SIG-M5 treated with dmso at 0.1 percent for 504 hours (cell line): ENCODE data around the gene CCSAP.
A peak's percentile ranks its signal among the peaks of the same experiment; 100 is the strongest.
"Not testable (repeated sequence)": the region's sequence is repeated elsewhere in the genome, so short reads cannot be mapped to it uniquely, and the experiment has no call there.

Experiments used
- DNase-seq: peaks from one replicate; lab custom pipeline; 2025; ENCODE audit not compliant: unreplicated experiment; lab: John Stamatoyannopoulos, UW

The CCSAP gene, protein sequence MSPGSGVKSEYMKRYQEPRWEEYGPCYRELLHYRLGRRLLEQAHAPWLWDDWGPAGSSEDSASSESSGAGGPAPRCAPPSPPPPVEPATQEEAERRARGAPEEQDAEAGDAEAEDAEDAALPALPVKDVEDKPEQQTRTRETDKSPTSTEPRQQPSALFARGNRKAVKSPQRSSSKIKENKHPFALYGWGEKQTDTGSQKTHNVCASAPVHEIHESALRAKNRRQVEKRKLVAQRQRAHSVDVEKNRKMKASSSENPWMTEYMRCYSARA

DNA sequence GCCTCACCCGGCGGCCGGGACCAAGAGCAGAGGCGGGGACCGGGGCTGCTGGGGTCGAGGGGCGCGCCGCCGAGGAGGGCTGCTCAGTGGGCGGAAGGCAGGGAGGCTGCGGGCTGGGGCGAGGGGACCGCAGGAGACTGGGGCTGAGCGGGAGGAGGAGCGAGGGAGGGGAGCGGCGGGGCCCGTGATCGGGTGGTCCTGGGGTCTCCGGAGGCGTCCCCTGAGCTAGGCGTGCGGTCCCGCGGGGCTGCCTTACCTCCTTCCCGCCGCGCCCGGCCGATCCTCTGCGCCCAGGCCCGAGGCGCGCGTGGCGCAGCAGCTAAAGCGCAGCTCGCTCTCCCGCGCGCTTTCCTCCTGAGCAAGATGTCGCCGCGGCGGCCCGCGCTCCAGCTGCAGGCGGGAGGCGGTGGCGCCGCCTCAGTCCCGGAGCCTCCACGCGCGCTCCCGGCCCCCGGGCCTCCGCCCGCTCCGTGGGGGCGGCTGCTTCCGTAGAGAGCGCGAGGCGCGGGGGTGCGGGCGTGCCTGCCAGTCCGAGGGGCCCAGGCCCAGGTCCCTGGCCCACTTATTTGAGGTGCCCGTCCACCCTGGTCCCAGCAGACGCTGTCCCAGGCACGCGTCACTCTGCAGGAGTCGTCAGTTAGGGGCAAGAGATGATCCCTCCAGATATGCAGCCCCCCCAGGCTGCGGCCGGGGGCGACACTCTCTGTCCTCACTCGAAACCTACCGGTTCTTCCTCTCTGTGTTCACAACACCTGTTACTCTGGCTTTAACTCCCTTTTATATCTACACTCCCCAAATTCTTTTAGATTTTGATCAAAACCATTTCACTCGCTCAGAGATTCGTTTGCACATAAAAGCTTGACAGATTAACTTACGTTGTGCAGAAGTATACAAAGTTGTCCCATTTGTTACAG lies at the start of gene CCSAP:
Gene CCSAP (minus strand): TSS at position 392 of the 914 bp plus-strand sequence. CDS start 582 bp downstream, outside the sequence.
- DNase-seq = peak; percentile 74

DNA sequence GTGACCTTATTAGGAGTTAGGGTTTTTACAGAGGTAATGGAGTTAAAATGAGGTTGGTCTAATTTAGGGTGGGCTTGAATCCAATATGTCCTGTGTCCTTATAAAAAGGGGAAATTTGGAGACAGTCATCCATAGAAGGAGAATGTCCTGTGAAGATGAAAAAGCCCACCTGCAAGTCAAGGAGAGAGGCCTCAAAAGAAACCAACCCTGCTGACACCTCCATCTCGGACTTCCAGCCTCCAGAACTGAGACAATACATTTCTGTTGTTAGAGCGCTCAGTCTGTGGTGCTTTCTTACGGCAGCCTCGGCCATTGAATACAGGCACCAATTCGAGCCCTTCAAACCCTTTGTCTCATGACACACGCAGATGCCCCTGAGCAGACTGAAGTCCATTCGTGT lies 47.3 kb upstream of the CCSAP start:
- no peak for DNase-seq

DNA sequence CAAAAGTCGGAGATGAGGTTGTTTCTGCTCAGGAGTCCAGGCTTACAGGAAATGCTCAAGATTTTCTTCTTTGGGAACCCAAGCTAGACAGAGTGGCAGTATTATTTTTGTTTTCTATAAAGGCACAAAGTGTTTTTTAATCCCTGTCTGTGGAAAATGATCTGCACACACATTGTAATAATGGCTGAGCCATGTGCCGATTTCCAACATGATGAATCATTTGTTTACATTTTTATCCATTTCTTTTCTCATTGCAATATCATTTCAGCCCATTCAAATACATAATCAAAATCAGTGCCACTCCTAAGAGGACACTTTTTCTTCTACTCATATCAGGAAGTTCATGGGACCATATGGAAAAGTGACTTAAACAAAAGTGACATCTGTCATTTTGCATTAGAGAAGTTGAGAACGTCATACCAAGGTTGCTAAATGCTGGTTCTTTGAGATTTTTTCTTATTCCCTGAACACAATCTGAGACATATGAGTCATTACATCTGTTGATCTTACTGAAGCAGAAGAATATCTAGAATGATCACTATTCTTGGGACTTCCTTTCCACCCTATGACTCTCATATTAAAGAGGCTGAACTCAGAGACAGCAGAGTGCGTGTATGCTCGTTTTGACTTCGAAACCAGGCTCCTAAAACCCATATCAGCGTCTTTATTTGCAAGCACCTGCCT lies 46.2 kb upstream of the CCSAP start:
- no peak for DNase-seq

DNA sequence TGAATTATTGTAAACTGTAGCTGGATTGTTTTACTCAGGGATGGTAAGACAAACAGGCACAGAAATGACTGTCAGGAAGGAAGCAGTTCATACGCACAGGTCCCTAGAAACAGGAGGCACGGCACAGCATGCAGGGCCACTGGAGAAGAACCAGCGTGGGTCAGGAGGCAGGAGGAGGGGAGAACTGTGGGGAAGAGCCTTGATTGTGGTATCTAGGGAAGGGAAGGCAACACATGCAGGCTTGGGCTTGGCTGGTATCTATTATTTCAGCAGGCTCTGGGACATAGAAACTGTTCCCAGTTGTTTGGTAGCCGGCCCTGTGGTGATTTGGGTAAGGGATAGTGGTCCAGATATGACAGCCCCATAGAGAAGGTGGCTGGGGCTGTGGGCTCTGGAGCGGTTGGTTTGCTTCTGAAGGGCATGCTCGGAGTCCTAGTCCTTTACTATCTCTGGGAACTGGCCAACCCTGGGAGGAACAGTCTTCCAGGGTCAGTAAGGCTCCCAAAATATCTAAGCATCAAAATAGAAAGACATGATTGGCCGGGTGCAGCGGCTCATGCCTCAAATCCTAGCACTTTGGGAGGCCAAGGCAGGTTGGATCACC lies 43.1 kb upstream of the CCSAP start:
- DNase-seq = no peak

DNA sequence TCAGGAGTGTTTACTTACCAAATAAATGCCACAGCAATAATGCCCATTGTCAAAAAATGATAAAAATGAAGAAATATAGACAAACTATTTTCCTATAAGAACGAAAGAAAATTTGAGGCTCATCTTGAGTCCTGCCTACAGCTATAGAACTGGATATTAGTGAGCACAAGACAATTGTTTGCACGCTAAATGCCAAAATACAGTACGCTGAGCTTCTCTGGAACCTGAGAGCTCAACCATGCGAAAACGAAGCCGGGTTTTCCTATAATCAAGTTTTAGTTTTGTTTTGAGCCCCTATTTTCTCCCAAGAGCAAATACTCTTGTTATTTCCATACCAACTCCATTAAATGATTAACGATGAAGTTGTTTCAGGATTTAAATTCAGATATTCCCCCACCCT lies 42.0 kb upstream of the CCSAP start:
- DNase-seq = no peak

DNA sequence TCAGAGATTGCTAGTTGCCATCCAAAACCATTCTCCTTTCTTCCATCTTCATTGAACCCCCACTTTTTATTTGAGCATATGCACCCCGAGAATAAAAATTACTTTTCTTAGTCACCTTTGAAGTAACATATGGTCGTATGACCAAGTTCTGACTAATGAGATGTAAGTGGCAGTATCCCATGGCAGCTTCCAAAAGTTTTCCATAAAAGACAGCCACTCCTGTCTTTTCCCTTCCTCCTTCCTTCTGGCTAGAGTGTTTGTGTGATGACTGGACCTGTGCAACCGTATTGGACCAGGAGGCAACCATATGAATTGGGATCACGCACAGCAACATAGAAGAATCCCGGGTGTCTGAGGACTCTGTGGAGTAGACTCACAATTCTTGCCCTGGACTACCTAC lies 41.1 kb upstream of the CCSAP start:
- DNase-seq = no peak

DNA sequence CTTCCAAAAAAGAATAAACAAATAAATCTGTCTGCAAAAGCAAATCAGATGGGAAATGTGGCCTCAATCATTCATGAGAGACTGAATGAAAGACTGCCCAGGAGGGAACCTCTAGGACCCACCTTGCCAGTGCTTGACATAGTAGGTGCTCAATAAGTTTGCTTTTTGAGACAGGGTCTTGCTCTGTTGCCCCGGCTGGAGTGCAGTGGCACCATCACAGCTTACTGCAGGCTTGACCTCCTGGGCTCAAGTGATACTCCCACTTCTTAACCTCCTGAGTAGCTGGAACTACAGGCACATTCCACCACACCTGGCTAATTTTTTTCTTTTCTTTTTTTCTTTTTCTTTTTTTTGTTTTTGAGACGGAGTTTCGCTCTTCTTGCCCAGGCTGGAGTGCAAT lies 40.3 kb upstream of the CCSAP start:
- no peak for DNase-seq

DNA sequence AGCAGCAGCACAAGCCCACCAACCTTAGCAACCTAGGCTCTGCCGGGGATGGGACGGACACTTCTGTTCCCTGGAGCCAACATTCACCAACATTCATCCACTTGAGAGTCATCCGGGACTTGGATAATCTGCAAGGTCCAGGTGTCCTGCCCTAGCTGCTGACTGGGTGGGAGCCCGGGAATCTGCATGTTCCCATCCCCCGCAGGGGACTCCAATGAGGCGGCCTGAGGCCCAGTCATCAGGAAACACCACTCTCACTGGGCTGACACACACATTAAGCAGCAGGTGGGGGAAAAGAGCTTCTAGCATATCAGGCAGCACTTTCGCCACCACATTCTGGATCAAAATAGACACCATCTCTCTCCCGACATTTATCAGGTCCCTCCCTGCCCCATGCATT lies 38.4 kb upstream of the CCSAP start:
- DNase-seq = no peak

DNA sequence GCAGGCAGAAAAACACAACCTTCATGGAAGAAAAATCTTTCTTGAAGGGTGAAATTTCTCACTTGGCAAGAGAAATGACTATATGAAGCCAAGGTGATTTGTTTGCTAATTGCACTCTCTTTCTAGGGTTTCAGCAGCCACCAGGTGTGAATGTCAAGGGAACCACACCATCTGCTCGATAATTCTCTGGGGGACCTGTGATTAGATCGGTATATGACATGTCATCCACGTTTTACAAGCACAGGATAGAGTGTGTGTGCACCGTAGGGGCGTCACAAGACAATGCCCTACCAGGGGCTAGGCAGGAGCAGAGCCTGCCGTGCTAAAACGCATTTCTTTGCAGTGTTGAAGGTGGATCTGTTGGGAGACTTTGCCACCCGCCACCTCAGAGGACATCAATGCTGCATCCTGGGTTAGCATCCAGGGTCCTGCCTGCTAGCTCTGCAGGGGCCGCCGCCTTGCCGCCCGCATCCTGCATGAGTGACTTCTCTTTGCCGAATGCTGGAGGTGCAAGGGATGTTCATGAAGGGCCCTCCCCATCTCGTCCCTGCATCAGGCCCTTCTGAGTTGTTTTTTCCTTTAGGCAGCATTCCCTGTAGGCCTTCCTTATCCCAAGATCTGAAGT lies 37.8 kb upstream of the CCSAP start:
- no peak for DNase-seq

DNA sequence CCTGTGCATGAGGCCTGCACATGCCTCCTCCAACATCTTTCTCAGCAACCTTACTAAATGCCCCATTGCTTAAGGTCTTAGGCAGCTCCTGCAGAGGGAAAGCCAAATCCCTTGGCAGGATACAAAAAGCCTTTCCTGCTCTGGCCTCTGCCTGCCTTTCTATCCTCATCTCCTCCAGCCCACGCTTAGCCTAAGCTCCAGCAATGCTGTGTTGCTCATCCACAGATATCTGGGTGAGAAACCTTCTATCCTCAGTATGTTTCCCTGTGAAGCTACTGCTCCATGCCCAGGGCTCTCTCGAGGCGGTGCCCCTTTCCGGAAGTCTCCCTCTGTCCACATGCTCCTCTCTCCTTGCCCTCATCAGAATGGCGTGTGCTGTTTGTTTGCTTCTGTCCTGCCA lies 37.0 kb upstream of the CCSAP start:
- DNase-seq = no peak

DNA sequence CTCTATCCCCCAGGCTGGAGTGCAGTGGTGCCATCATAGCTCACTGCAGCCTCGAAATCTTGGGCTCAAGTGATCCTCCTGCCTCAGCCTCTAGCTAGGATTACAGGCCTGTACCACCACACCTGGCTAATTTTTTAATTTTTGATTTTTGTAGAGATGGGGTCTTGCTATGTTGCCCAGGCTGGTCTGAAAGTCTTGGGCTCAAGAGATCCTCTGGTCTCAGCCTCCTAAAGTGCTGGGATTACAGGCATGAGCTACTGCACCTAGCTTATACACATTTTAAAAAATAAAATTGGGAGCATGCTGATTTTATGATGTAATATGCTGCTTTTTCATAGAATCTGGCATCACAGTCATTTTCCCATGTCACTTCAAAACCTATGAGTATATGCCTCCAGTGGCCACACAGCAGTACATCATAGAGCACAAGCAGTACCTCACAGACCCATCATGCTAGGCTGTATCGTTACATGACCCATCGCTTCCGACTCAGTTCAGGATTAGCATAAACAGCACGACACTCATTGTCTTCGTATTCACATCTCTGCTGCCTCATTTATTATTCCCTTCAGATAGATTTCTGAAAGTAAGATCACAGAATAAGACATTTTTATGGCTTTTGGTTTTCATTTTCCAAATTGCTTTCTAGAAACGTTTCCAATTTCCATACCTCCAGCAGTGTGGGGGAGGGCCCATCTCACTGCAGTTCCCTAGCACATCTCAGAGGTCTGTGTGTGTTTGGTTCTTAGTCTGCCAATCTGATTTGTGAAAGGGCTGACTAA lies 35.9 kb upstream of the CCSAP start:
- DNase-seq = no peak

DNA sequence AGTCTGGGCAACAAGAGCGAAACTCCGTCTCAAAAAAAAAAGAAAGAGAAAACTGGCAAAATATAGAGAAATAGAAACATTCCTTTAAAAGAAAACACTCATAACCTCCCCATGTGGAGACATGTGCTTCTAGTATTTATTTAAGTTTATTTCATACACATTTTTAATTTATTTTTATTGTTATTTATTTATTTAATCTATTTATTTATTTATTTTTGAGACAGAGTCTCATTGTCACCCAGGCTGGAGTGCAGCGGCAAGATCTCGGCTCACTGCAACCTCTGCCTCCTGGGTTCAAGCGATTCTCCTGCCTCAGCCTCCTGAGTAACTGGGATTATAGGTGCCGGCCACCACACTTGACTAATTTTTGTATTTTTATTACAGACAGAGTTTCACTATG lies 35.2 kb upstream of the CCSAP start:
- not testable (repeated sequence) for DNase-seq

DNA sequence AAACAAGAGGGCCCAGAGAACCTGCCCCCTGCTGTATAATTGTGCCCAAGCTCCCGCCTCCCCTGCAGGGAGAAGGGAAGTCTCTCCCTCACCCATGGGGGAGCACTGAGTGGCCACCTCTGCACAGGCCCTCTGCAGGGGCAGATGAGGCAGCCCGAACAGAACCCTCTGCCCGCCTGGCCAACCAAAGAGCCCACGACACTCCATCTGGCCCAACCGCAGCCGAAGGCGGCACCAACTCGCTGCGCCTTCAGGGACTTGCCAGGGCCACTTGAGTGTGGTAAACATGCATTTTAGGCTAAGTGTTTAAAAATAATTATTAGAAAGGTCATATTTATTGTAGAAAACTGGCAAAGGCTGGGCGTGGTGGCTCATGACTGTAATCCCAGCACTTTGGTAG lies 34.6 kb upstream of the CCSAP start:
- DNase-seq = no peak

DNA sequence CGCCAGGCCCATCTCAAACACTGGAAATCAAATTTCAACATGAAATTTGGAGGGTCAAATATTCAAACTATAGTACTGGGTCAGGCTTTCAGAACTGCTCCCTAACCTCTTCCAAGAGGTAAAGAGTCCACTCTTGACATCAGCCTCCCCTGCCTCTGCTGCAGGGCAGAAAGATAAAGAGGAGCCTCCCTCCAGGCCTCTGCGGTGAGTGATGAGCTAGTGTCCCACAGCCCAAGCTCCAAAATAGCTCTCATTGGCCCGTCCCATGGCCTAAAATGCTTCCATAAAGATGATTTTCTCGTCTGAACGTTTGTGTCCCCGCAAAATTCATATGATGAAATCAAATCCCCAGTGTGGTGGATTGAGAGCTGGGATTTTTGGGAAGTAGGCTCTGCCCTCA lies 33.7 kb upstream of the CCSAP start:
- no peak for DNase-seq

DNA sequence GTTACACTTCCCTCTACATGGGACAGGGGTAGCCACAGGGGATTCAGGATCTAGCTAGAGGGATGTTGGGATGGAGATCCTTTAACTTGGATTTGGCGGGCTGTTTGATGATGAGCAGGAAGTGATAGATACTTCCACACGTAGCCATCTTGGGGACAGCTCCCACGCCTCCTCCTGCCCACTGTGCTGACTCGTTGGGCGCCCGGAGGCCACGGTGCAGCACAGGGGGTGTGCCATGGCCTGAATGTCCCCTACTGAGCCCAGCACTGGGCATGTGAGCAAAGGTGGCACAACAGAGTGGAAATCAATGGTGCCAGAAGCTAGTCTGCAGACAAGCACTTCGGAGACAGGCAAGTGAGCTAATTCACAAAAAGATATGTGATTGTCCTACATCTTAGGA lies 31.6 kb upstream of the CCSAP start:
- no peak for DNase-seq

DNA sequence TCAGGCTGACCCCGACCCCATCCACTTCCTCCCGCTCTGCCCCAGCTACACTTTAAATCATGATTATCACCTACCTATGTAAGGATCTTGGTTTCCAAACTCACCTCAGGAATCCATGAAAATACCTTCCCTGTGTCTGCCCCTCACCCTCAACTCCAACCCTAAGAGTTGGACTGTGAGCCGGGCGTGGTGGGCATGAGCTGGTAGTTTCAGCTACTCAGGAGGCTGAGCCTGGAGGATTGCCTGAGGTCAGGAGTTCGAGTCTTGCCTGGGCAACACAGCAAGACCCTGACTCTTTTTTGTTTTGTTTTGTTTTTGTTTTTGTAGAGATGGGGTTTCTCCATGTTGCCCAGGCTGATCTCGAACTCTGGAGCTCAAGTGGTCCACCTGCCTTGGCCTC lies 30.5 kb upstream of the CCSAP start:
- no peak for DNase-seq

DNA sequence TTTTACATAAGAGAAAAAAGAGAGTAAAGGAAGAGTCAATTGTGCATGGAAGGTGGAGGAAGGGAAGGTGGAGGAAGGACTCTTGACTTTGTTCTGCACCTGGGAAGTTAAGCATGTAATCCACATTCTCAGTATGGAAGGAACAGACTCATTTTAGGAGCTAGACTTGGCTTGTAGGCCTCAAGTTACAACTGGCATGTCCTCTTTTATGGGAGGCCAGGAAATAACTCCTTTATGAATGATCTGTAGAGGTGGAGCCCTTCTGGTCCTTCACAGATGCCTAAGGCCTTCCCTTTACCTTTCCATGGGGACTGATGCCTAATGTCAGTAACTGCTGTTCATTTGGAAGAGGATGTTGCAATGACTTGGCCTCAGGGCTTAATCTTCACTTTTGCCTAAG lies 29.4 kb upstream of the CCSAP start:
- DNase-seq = no peak

DNA sequence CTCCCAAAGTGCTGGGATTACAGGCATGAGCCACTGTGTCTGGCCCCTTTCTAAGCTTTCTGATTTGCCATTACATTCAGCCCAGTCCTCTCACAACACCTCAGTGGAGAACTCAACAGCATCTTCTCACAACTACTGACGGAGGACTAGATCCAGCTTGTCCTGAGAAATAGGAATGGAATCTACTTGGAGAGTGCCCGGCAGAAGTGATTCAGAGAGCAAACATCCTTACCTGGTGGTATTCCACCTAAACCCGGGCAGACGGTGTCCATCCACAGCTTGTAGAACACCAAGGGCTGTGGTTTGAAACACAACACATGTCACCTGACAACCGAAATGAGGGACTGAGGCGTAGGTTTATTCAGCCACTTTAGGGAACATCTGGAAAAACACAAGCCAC lies 28.8 kb upstream of the CCSAP start:
- no peak for DNase-seq

DNA sequence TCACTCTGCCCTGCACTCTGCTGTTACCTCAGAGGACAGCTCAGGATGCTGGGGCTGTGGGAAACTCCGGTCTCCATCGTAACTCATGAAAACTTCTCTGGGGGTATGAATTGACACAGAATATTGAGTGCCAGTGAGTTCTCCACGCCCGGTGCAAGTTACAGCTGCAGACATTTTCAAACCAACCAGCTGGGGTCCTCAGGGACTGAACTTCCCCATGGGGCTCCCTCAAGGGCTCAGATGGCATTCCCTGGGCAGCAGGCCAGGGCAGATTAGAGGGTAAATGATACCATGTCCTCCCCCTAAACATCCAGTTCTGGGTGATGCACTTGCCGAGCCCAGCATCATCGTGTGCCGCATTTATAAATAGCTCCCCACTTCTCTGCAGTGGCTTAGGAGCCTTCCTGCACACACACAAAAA lies 27.8 kb upstream of the CCSAP start:
- DNase-seq = no peak

DNA sequence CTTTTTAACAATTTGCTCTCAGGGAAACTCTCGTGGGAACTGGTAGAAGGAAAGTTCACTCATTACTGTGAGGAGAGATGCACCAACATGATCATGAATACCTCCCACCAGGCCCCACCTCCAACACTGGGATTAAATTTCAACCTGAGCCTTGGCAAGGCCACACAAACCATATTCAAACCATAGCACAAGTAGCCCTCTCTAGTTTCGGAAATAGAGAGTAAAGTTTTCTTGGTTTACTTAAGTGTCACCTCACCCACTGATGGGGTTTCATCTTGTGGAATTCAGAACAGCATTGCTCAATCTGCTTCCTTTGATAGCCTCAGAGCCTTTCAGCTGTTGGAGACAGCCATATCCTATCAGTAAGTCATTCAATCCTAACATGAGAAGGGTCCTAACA lies 25.5 kb upstream of the CCSAP start:
- no peak for DNase-seq
